ENCODE results near the gene COL8A1.

COL8A1 gene

DNA sequence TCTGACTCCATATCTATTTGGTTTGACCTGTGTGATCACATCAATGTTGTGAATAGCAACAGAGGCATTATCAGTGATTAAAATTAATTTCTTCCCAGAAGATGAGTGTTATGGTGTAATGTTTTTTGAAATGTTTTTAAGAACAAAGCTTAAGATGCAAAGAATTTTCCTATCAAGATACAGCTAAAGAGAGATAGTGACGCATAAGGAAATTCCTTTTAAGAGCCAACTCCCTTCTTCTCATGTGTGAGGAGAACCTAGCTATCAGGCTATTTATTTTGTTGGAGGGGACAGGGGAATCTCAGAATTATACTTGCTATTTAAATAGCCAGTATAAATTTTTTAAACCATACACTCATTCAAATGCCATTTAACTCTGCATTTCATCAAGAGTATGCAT, 71.3 kb downstream of the COL8A1 start:
- Histone ChIP-seq H3K14ac (ENCODE audit: low read length) (no peak overlapping the region), H3K4me1 (ENCODE audit: control insufficient read depth in 2 of 2, insufficient read depth in 1 of 2, low read depth in 1 of 2, low read length in 2 of 2) (no peaks in the 10 kb centered on the region), H3K18ac (ENCODE audit: low read length) (no peak overlapping the region), H2AFZ (ENCODE audit: low read length) (no peak overlapping the region), H2BK12ac (ENCODE audit: low read length) (no peak overlapping the region), H2BK5ac (ENCODE audit: low read length) (no peak overlapping the region), H3K36me3 (replicated peaks in 1 of 2; ENCODE audit: control insufficient read depth in 2 of 2, insufficient read depth in 2 of 2, low read length in 2 of 2) (no peaks in the 10 kb centered on the region), H2BK120ac (ENCODE audit: low read depth, low read length) (no peak overlapping the region), H4K91ac (ENCODE audit: low read depth, low read length, poor library complexity) (no peak overlapping the region), H4K8ac (ENCODE audit: low read depth, low read length) (no peak overlapping the region), H2BK15ac (ENCODE audit: low read length) (no peak overlapping the region), H2AK5ac (ENCODE audit: low read depth, low read length) (no peak overlapping the region), H3K23ac (ENCODE audit: low read depth, low read length, poor library complexity) (no peak overlapping the region), H3K27me3 (ENCODE audit: control insufficient read depth in 3 of 3, insufficient read depth in 3 of 3, low read depth in 1 of 3, low read length in 3 of 3) (no peaks in the 10 kb centered on the region), H3K4me3 (ENCODE audit: low read length in 2 of 2) (no peak overlapping the region), H3K4me2 (ENCODE audit: insufficient read depth, low read length, poor library complexity, severe bottlenecking) (no peak overlapping the region), H3K9me3 (replicated peaks in 1 of 2; ENCODE audit: control insufficient read depth in 2 of 2, insufficient read depth in 1 of 2, low read depth in 1 of 2, low read length in 2 of 2) (no peaks in the 10 kb centered on the region), H3K79me1 (ENCODE audit: low read depth, low read length) (no peaks in the 10 kb centered on the region), H3K9ac (ENCODE audit: low read depth, low read length, poor library complexity) (no peak overlapping the region), H3K27ac (replicated peaks; ENCODE audit: low read length) (no peak overlapping the region), H3K4ac (ENCODE audit: low read length) (no peak overlapping the region)
- DNase-seq (ENCODE audit: low spot score), result no peak
- no CpG with 5 or more reads among the region's 1 CpG for WGBS, 2 donors (ENCODE audit: extremely low coverage in 2 of 2, insufficient read length in 2 of 2, insufficient replicate concordance in 1 of 2)

- H3K4ac ChIP-seq (ENCODE audit: low read length), result no peak overlapping the region
- H2BK12ac ChIP-seq (ENCODE audit: low read length), result no peak overlapping the region
- DNase-seq (ENCODE audit: low spot score), result no peak
- H2BK5ac ChIP-seq (ENCODE audit: low read length), result no peak overlapping the region
- no peaks in the 10 kb centered on the region for H3K36me3 ChIP-seq (replicated peaks in 1 of 2; ENCODE audit: control insufficient read depth in 2 of 2, insufficient read depth in 2 of 2, low read length in 2 of 2)
- H3K4me1 ChIP-seq (ENCODE audit: control insufficient read depth in 2 of 2, insufficient read depth in 1 of 2, low read depth in 1 of 2, low read length in 2 of 2), result no peaks in the 10 kb centered on the region
- no peak overlapping the region for H3K4me2 ChIP-seq (ENCODE audit: insufficient read depth, low read length, poor library complexity, severe bottlenecking)
- no peaks in the 10 kb centered on the region for H3K9me3 ChIP-seq (replicated peaks in 1 of 2; ENCODE audit: control insufficient read depth in 2 of 2, insufficient read depth in 1 of 2, low read depth in 1 of 2, low read length in 2 of 2)
- H2AFZ ChIP-seq (ENCODE audit: low read length), result no peak overlapping the region
- WGBS, 2 donors (ENCODE audit: extremely low coverage in 2 of 2, insufficient read length in 2 of 2, insufficient replicate concordance in 1 of 2), result no CpG with 5 or more reads among the region's 3 CpGs
- no peak overlapping the region for H3K4me3 ChIP-seq (ENCODE audit: low read length in 2 of 2)
- no peak overlapping the region for H3K18ac ChIP-seq (ENCODE audit: low read length)
- H3K23ac ChIP-seq (ENCODE audit: low read depth, low read length, poor library complexity), result no peak overlapping the region
- H3K9ac ChIP-seq (ENCODE audit: low read depth, low read length, poor library complexity), result no peak overlapping the region
- no peak overlapping the region for H4K8ac ChIP-seq (ENCODE audit: low read depth, low read length)
- no peak overlapping the region for H3K27ac ChIP-seq (replicated peaks; ENCODE audit: low read length)
- H3K27me3 ChIP-seq (ENCODE audit: control insufficient read depth in 3 of 3, insufficient read depth in 3 of 3, low read depth in 1 of 3, low read length in 3 of 3), result no peaks in the 10 kb centered on the region
- no peak overlapping the region for H2BK120ac ChIP-seq (ENCODE audit: low read depth, low read length)
- H2BK15ac ChIP-seq (ENCODE audit: low read length), result no peak overlapping the region
- no peaks in the 10 kb centered on the region for H3K79me1 ChIP-seq (ENCODE audit: low read depth, low read length)
- H2AK5ac ChIP-seq (ENCODE audit: low read depth, low read length), result no peak overlapping the region
- H4K91ac ChIP-seq (ENCODE audit: low read depth, low read length, poor library complexity), result no peak overlapping the region
- no peak overlapping the region for H3K14ac ChIP-seq (ENCODE audit: low read length)
Measured at GRCh38 chr3:99710094-99710493, 71.7 kb downstream of the COL8A1 start.

DNA sequence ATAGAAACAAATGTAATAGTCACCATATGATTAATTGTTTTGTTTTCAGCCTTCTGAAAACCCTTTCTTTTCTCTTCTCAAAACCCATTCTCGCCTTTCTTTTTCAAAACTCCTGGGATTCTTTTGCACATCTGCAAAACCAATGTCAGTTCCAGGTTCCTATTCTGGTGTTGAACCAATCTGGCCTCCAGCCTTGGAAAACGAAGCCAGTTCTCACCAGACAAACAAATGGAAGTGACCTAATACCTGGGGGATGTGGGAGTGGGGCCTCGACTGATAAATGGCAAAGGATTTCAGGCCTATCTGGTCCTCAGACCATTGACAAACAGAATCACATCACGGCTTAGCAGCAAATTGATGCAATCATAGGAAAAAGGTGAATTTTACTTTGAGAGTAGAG, 73.0 kb downstream of the COL8A1 start:
- Histone ChIP-seq H3K36me3 (replicated peaks in 1 of 2; ENCODE audit: control insufficient read depth in 2 of 2, insufficient read depth in 2 of 2, low read length in 2 of 2) (no peaks in the 10 kb centered on the region), H2BK5ac (ENCODE audit: low read length) (no peak overlapping the region), H2AFZ (ENCODE audit: low read length) (no peak overlapping the region), H3K9me3 (replicated peaks in 1 of 2; ENCODE audit: control insufficient read depth in 2 of 2, insufficient read depth in 1 of 2, low read depth in 1 of 2, low read length in 2 of 2) (no peaks in the 10 kb centered on the region), H3K4me2 (ENCODE audit: insufficient read depth, low read length, poor library complexity, severe bottlenecking) (no peak overlapping the region), H4K8ac (ENCODE audit: low read depth, low read length) (no peak overlapping the region), H3K4me3 (ENCODE audit: low read length in 2 of 2) (no peak overlapping the region), H4K91ac (ENCODE audit: low read depth, low read length, poor library complexity) (no peak overlapping the region), H3K4me1 (ENCODE audit: control insufficient read depth in 2 of 2, insufficient read depth in 1 of 2, low read depth in 1 of 2, low read length in 2 of 2) (peaks cover 0 to under 1% of the 10 kb centered on the region in 2 donors), H2BK120ac (ENCODE audit: low read depth, low read length) (no peak overlapping the region), H3K14ac (ENCODE audit: low read length) (no peak overlapping the region), H2BK15ac (ENCODE audit: low read length) (no peak overlapping the region), H3K4ac (ENCODE audit: low read length) (no peak overlapping the region), H2AK5ac (ENCODE audit: low read depth, low read length) (no peak overlapping the region), H3K79me1 (ENCODE audit: low read depth, low read length) (no peaks in the 10 kb centered on the region), H3K27me3 (ENCODE audit: control insufficient read depth in 3 of 3, insufficient read depth in 3 of 3, low read depth in 1 of 3, low read length in 3 of 3) (no peaks in the 10 kb centered on the region), H3K27ac (replicated peaks; ENCODE audit: low read length) (no peak overlapping the region), H3K23ac (ENCODE audit: low read depth, low read length, poor library complexity) (no peak overlapping the region), H3K9ac (ENCODE audit: low read depth, low read length, poor library complexity) (no peak overlapping the region), H3K18ac (ENCODE audit: low read length) (no peak overlapping the region), H2BK12ac (ENCODE audit: low read length) (no peak overlapping the region)
- DNase-seq (ENCODE audit: low spot score), result no peak
- no CpG with 5 or more reads among the region's 4 CpGs for WGBS, 2 donors (ENCODE audit: extremely low coverage in 2 of 2, insufficient read length in 2 of 2, insufficient replicate concordance in 1 of 2)

DNA sequence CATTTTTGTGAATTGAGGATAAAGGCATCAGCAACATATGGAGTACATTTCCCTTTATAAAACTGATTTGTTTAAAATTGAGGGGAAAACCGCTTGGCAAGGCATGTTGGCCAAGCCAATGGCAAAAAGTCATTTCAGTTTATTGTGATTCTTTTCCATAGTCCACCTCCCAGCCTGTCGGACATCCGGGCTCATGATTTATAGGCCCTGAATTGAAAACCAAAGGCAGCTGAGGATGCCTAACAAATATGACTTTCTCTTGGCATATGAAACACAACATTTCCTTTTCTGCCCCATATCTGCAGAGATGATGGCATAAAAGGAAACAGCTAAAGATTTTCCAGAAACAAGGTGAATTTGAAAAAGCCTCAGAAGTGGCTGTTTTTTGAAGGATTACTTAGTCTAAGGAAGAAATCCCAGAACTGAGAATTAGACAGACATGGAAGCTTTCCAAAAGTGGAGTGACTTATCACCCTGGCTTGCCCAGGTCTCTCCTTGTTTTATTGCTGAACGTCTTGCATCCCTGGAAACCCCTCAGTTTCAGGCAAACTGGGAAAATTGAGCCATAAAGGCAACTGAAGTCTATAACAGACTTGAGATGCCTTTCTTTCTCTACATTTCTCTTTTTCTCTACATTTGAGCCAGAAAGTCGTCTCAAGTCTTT, 74.0 kb downstream of the COL8A1 start:
- Histone ChIP-seq H3K4me1 (ENCODE audit: control insufficient read depth in 2 of 2, insufficient read depth in 1 of 2, low read depth in 1 of 2, low read length in 2 of 2) (peaks cover 0 to 6% of the 10 kb centered on the region in 2 donors), H3K4ac (ENCODE audit: low read length) (no peak overlapping the region), H3K9me3 (replicated peaks in 1 of 2; ENCODE audit: control insufficient read depth in 2 of 2, insufficient read depth in 1 of 2, low read depth in 1 of 2, low read length in 2 of 2) (no peaks in the 10 kb centered on the region), H3K79me1 (ENCODE audit: low read depth, low read length) (no peaks in the 10 kb centered on the region), H3K14ac (ENCODE audit: low read length) (no peak overlapping the region), H2BK5ac (ENCODE audit: low read length) (no peak overlapping the region), H3K4me3 (ENCODE audit: low read length in 2 of 2) (no peak overlapping the region), H2AFZ (ENCODE audit: low read length) (no peak overlapping the region), H2BK15ac (ENCODE audit: low read length) (no peak overlapping the region), H3K18ac (ENCODE audit: low read length) (no peak overlapping the region), H3K9ac (ENCODE audit: low read depth, low read length, poor library complexity) (no peak overlapping the region), H3K27ac (replicated peaks; ENCODE audit: low read length) (no peak overlapping the region), H3K36me3 (replicated peaks in 1 of 2; ENCODE audit: control insufficient read depth in 2 of 2, insufficient read depth in 2 of 2, low read length in 2 of 2) (no peaks in the 10 kb centered on the region), H4K91ac (ENCODE audit: low read depth, low read length, poor library complexity) (no peak overlapping the region), H2BK12ac (ENCODE audit: low read length) (no peak overlapping the region), H3K23ac (ENCODE audit: low read depth, low read length, poor library complexity) (no peak overlapping the region), H2AK5ac (ENCODE audit: low read depth, low read length) (no peak overlapping the region), H3K27me3 (ENCODE audit: control insufficient read depth in 3 of 3, insufficient read depth in 3 of 3, low read depth in 1 of 3, low read length in 3 of 3) (no peaks in the 10 kb centered on the region), H2BK120ac (ENCODE audit: low read depth, low read length) (no peak overlapping the region), H4K8ac (ENCODE audit: low read depth, low read length) (no peak overlapping the region), H3K4me2 (ENCODE audit: insufficient read depth, low read length, poor library complexity, severe bottlenecking) (no peak overlapping the region)
- no peak for DNase-seq (ENCODE audit: low spot score)
- WGBS, 2 donors (ENCODE audit: extremely low coverage in 2 of 2, insufficient read length in 2 of 2, insufficient replicate concordance in 1 of 2), result no CpG with 5 or more reads among the region's 5 CpGs
